ENCODE results near the gene SLC6A2. TPM values are rescaled to one million over a fixed set of nuclear protein-coding genes. Genes with fewer than 3 reads are reported as not detected.

SLC6A2 gene
- total RNA-seq (2014; rRNA removed; shearing (Covaris generic)) (0.27 and 0.35 TPM in 2 replicates), polyA plus RNA-seq (2016; fragmentation: Nextera tagmentation; extraction: Ambion mirVana) (0.23 and 0.39 TPM in 2 replicates)
- long read RNA-seq, result 0 reads

DNA sequence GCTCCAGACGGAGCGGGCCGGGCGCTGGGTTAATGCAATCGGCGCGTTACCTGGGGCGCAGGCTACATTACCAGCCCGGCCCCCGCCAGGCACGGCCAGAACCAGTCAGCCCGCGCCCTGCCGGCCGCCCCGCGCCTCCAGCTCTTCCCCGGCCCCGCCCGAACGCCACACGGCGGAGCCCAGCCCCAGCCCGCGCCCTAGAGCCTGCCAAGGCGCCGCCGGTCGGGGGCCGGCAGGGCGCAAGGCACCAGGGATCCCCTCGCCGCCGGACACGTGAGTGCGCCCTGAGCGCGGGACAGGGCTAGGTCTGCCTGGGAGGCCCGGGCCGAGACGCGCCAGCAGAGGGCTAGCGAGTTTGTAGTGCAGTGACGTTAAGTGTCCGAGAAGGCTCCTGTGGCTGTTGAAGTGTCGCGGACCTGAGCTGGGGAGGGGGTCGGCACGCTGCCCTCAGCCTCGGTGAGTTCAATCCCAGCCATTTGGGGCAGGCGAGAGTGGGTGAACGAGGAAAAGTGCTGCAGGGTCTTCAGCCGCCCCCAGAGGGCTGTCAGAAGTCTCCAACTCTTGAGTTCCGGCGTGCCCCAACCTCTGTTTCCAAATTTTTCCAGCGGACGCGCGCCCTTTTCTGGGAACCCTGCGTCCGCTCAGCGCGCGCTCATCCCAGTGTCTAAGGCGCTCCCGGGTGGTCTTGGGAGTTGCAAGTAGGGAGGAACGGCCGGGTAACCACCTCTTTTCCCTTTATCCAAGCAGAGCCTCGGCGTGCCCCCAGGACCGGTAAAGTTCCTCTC, at the start of gene SLC6A2:
TSS of gene SLC6A2 (plus strand) at position 92 of the 785 bp plus-strand sequence. CDS start 707 bp downstream, outside the sequence.
- peak within 1 kb of the TSS; percentile 99 for H2AFZ ChIP-seq
- TF ChIP-seq, protein P1, sequence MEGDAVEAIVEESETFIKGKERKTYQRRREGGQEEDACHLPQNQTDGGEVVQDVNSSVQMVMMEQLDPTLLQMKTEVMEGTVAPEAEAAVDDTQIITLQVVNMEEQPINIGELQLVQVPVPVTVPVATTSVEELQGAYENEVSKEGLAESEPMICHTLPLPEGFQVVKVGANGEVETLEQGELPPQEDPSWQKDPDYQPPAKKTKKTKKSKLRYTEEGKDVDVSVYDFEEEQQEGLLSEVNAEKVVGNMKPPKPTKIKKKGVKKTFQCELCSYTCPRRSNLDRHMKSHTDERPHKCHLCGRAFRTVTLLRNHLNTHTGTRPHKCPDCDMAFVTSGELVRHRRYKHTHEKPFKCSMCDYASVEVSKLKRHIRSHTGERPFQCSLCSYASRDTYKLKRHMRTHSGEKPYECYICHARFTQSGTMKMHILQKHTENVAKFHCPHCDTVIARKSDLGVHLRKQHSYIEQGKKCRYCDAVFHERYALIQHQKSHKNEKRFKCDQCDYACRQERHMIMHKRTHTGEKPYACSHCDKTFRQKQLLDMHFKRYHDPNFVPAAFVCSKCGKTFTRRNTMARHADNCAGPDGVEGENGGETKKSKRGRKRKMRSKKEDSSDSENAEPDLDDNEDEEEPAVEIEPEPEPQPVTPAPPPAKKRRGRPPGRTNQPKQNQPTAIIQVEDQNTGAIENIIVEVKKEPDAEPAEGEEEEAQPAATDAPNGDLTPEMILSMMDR (conservative IDR thresholded peaks at IDR 0.05; ENCODE audit: low read depth in 2 of 2), result peak; percentile 10 to 35; a peak in 2 of 4 replicates
- TF ChIP-seq CREB1 (CRISPR knock-in tag; IDR thresholded peaks at IDR 0.05; ENCODE audit: low read depth) (peak; percentile 8; the same call in 1 of the 2 replicates), JUNB (IDR thresholded peaks at IDR 0.05; ENCODE audit: unreplicated experiment) (no peak)
- H4K20me1 ChIP-seq (replicated peaks; ENCODE audit: insufficient read depth), result no peaks in the 10 kb centered on the region; the same call in 1 of the 2 replicates
- peak; percentile 77 for DNase-seq (ENCODE audit: low spot score)
- Mint-ChIP-seq H3K36me3 (ENCODE audit: low read depth) (no peaks in the 10 kb centered on the region), H3K27ac (no peak within 1 kb of the TSS), H3K4me1 (peaks cover 7% of the 10 kb centered on the region; the same call in 2 of the 3 replicates), H3K4me3 (peak within 1 kb of the TSS; percentile 82; the same call in 2 of the 3 replicates), H3K27me3 (ENCODE audit: insufficient read depth, low read depth, poor library complexity) (peaks cover 49% of the 10 kb centered on the region), H3K9me3 (no peaks in the 10 kb centered on the region; the same call in 2 of the 3 replicates)
- ATAC-seq, result peak; percentile 88
- no peaks in the 10 kb centered on the region for H3K36me3 ChIP-seq (ENCODE audit: insufficient read depth)
- peak within 1 kb of the TSS; percentile 94 for H3K4me2 ChIP-seq
- H3K27me3 ChIP-seq (ENCODE audit: insufficient read depth), result peaks cover 71% of the 10 kb centered on the region
- no peak within 1 kb of the TSS for H3K27ac ChIP-seq (ENCODE audit: low read depth)
- no peaks in the 10 kb centered on the region for H3K9me2 ChIP-seq (ENCODE audit: insufficient read depth)
- peak within 1 kb of the TSS; percentile 73 for H3K4me3 ChIP-seq
- H3K4me1 ChIP-seq (ENCODE audit: insufficient read depth), result no peaks in the 10 kb centered on the region
- no peaks in the 10 kb centered on the region for H3K79me2 ChIP-seq (replicated peaks; ENCODE audit: insufficient read depth)
- H3F3A ChIP-seq (replicated peaks; ENCODE audit: low read depth), result no peaks in the 10 kb centered on the region

DNA sequence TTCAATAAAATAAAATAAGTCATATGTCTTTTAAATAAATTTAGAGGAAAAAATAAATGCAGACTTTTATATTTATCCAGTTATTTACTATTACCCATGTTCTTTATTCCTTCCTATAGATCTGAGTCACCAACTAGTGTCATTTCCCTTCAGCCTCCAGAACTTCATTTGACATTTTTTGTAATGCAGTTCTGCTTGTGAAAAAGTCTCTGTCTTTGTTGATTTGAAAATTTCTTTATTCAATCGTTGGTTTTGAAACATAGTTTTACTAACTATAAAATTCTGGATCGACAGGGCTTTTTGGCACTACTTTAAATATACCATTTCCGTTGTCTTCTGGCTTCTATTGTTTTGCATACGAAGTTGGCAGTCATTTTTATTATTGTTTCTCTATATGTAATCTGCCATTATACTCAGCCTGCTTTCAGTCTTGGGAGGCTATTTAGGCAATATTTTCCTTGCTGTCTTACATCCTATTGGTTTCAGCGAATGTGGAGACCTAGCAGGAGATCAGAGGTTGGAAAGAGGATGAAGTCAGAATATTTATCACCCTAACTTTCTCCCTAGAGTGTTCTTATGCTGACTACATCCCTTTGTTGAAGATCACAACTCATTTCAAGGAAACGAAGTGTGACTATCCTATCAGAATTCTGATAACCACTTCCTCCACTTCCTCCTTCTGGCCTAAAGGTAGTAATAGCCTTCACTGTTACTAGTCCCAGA, 42.0 kb upstream of the SLC6A2 start:
- Histone ChIP-seq H3K4me1 (ENCODE audit: insufficient read depth) (no peaks in the 10 kb centered on the region), H3K4me2 (no peak overlapping the region), H3K27me3 (ENCODE audit: insufficient read depth) (no peaks in the 10 kb centered on the region), H3K9me2 (ENCODE audit: insufficient read depth) (peaks cover 4% of the 10 kb centered on the region), H3F3A (replicated peaks; ENCODE audit: low read depth) (no peaks in the 10 kb centered on the region), H3K27ac (ENCODE audit: low read depth) (no peak overlapping the region), H3K4me3 (no peak overlapping the region), H2AFZ (no peak overlapping the region), H3K36me3 (ENCODE audit: insufficient read depth) (no peaks in the 10 kb centered on the region), H3K79me2 (replicated peaks; ENCODE audit: insufficient read depth) (no peaks in the 10 kb centered on the region), H4K20me1 (replicated peaks; ENCODE audit: insufficient read depth) (no peaks in the 10 kb centered on the region)
- Mint-ChIP-seq H3K27me3 (ENCODE audit: insufficient read depth, low read depth, poor library complexity) (no peaks in the 10 kb centered on the region), H3K9me3 (peaks cover 27% of the 10 kb centered on the region), H3K4me1 (no peaks in the 10 kb centered on the region), H3K27ac (no peak overlapping the region), H3K36me3 (ENCODE audit: low read depth) (peaks cover 9% of the 10 kb centered on the region), H3K4me3 (no peak overlapping the region)
- ATAC-seq, result no peak
- DNase-seq (ENCODE audit: low spot score), result no peak
- TF ChIP-seq STAT1 (IDR thresholded peaks at IDR 0.05; ENCODE audit: unreplicated experiment) (no peak), NANOG (IDR thresholded peaks at IDR 0.05; ENCODE audit: borderline replicate concordance) (no peak), ETS1 (IDR thresholded peaks at IDR 0.05) (no peak), ZNF114 (CRISPR knock-in tag; IDR thresholded peaks at IDR 0.05) (no peak), POLR2AphosphoS5 (IDR thresholded peaks at IDR 0.05; ENCODE audit: low read depth) (no peak), JUNB (IDR thresholded peaks at IDR 0.05; ENCODE audit: unreplicated experiment) (no peak), ZNF331 (CRISPR knock-in tag; IDR thresholded peaks at IDR 0.05; ENCODE audit: low read depth) (no peak), EZH2 (IDR thresholded peaks at IDR 0.05; ENCODE audit: low read depth, unreplicated experiment) (no peak)
- TF ChIP-seq, protein P1 (conservative IDR thresholded peaks at IDR 0.05; ENCODE audit: low read depth in 2 of 2), result no peak
